ENCODE measurements around the gene ZNF77. TPM values are rescaled to one million over a fixed set of nuclear protein-coding genes. Genes with fewer than 3 reads are reported as not detected.
"Not testable (repeated sequence)": the region's sequence is repeated elsewhere in the genome, so short reads cannot be mapped to it uniquely, and the experiment has no call there.

The ZNF77 gene
- total RNA-seq, 1 experiment from 2014 or later: 5.1 TPM

GRCh38 chr19:2969104-2969504 is 24.3 kb upstream of the ZNF77 start:
- CTCF ChIA-PET: interaction anchor here (0.6 kb wide), 1 partner anchor 11 kb away, joined by 3 read pairs; no protein-coding TSS in a partner anchor
- no peak overlapping the region for H3K27ac ChIP-seq (ENCODE audit: low read length)
- H4K20me1 ChIP-seq (ENCODE audit: low read length): no peaks in the 10 kb centered on the region
- no peaks in the 10 kb centered on the region for H3F3A ChIP-seq (ENCODE audit: low read length, unreplicated experiment)
- no peak overlapping the region for H3K4me3 ChIP-seq (ENCODE audit: low read length)
- H3K36me3 ChIP-seq (ENCODE audit: low read depth, low read length): no peaks in the 10 kb centered on the region
- no peaks in the 10 kb centered on the region for H3K4me1 ChIP-seq (ENCODE audit: insufficient read depth, low read length)
- POLR2A ChIA-PET (ENCODE audit: unreplicated experiment): no interaction called here
- H2AFZ ChIP-seq (ENCODE audit: low read length): no peak overlapping the region
- no peak for TF ChIP-seq CTCF (conservative IDR thresholded peaks at IDR 0.05; ENCODE audit: low read depth, low read length)
- no peak for TF ChIP-seq EZH2 (IDR thresholded peaks at IDR 0.05; ENCODE audit: low read length, unreplicated experiment)
- TF ChIP-seq EZH2phosphoT487 (IDR thresholded peaks at IDR 0.05; ENCODE audit: borderline replicate concordance, low read length): no peak
- H3K9me2 ChIP-seq (replicated peaks; ENCODE audit: low read length): no peaks in the 10 kb centered on the region
- no peak overlapping the region for H3K4me2 ChIP-seq (ENCODE audit: low read length)
- no TSS peak for BruUV-seq (replicated peaks)
- intact Hi-C loops (cut with micrococcal nuclease): no loop called here
- DNase-seq: no peak
- ATAC-seq: no peak
- H3K9ac ChIP-seq (ENCODE audit: low read length): no peak overlapping the region
- no peaks in the 10 kb centered on the region for H3K9me3 ChIP-seq (ENCODE audit: low read length)
- no peaks in the 10 kb centered on the region for H3K27me3 ChIP-seq (ENCODE audit: low read length)
- no peaks in the 10 kb centered on the region for H3K79me2 ChIP-seq (ENCODE audit: low read length)

GRCh38 chr19:2967972-2968371 is 23.2 kb upstream of the ZNF77 start:
- Histone ChIP-seq H3K4me2 (ENCODE audit: low read length) (no peak overlapping the region), H3K27ac (ENCODE audit: low read length) (no peak overlapping the region), H3K9me2 (replicated peaks; ENCODE audit: low read length) (no peaks in the 10 kb centered on the region), H3K79me2 (ENCODE audit: low read length) (no peaks in the 10 kb centered on the region), H3K9ac (ENCODE audit: low read length) (no peak overlapping the region), H3K4me3 (ENCODE audit: low read length) (no peak overlapping the region), H3K4me1 (ENCODE audit: insufficient read depth, low read length) (no peaks in the 10 kb centered on the region), H4K20me1 (ENCODE audit: low read length) (no peaks in the 10 kb centered on the region), H3K36me3 (ENCODE audit: low read depth, low read length) (no peaks in the 10 kb centered on the region), H2AFZ (ENCODE audit: low read length) (no peak overlapping the region), H3F3A (ENCODE audit: low read length, unreplicated experiment) (no peaks in the 10 kb centered on the region), H3K9me3 (ENCODE audit: low read length) (no peaks in the 10 kb centered on the region), H3K27me3 (ENCODE audit: low read length) (no peaks in the 10 kb centered on the region)
- TF ChIP-seq EZH2phosphoT487 (IDR thresholded peaks at IDR 0.05; ENCODE audit: borderline replicate concordance, low read length) (no peak), EZH2 (IDR thresholded peaks at IDR 0.05; ENCODE audit: low read length, unreplicated experiment) (no peak), CTCF (conservative IDR thresholded peaks at IDR 0.05; ENCODE audit: low read depth, low read length) (no peak)
- ATAC-seq: no peak
- POLR2A ChIA-PET (ENCODE audit: unreplicated experiment): no interaction called here
- no TSS peak for BruUV-seq (replicated peaks)
- CTCF ChIA-PET: no interaction called here
- no peak for DNase-seq
- intact Hi-C loops (cut with micrococcal nuclease): no loop called here

- Histone ChIP-seq H3K27me3 (ENCODE audit: low read length) (no peaks in the 10 kb centered on the region), H3K36me3 (ENCODE audit: low read depth, low read length) (no peaks in the 10 kb centered on the region), H3K4me1 (ENCODE audit: insufficient read depth, low read length) (no peaks in the 10 kb centered on the region), H3K9me3 (ENCODE audit: low read length) (no peaks in the 10 kb centered on the region), H3K9ac (ENCODE audit: low read length) (no peak overlapping the region), H3K27ac (ENCODE audit: low read length) (no peak overlapping the region), H3K9me2 (replicated peaks; ENCODE audit: low read length) (no peaks in the 10 kb centered on the region), H3K79me2 (ENCODE audit: low read length) (no peaks in the 10 kb centered on the region), H3K4me2 (ENCODE audit: low read length) (no peak overlapping the region), H3K4me3 (ENCODE audit: low read length) (no peak overlapping the region), H3F3A (ENCODE audit: low read length, unreplicated experiment) (no peaks in the 10 kb centered on the region), H4K20me1 (ENCODE audit: low read length) (no peaks in the 10 kb centered on the region), H2AFZ (ENCODE audit: low read length) (no peak overlapping the region)
- ATAC-seq (no peak), DNase-seq (no peak)
- CTCF ChIA-PET: interaction anchor here (0.6 kb wide), 1 partner anchor 104 kb away, joined by 5 read pairs; no protein-coding TSS in a partner anchor
- no peak for TF ChIP-seq EZH2phosphoT487 (IDR thresholded peaks at IDR 0.05; ENCODE audit: borderline replicate concordance, low read length)
- TF ChIP-seq EZH2 (IDR thresholded peaks at IDR 0.05; ENCODE audit: low read length, unreplicated experiment): no peak
- TF ChIP-seq CTCF (conservative IDR thresholded peaks at IDR 0.05; ENCODE audit: low read depth, low read length): no peak
- POLR2A ChIA-PET (ENCODE audit: unreplicated experiment): no interaction called here
- no TSS peak for BruUV-seq (replicated peaks)
- intact Hi-C loops (cut with micrococcal nuclease): no loop called here
These were observed 20.1 kb upstream of the ZNF77 start for GRCh38 chr19:2964874-2965273.

GRCh38 chr19:2963631-2964030 is 18.9 kb upstream of the ZNF77 start:
- BruUV-seq (replicated peaks); H3K27ac ChIP-seq (ENCODE audit: low read length); DNase-seq; H3K9me3 ChIP-seq (ENCODE audit: low read length); H3K4me1 ChIP-seq (ENCODE audit: insufficient read depth, low read length); H3F3A ChIP-seq (ENCODE audit: low read length, unreplicated experiment); ATAC-seq; H3K4me2 ChIP-seq (ENCODE audit: low read length); H3K27me3 ChIP-seq (ENCODE audit: low read length); H3K36me3 ChIP-seq (ENCODE audit: low read depth, low read length); H3K4me3 ChIP-seq (ENCODE audit: low read length); H4K20me1 ChIP-seq (ENCODE audit: low read length); H3K9me2 ChIP-seq (replicated peaks; ENCODE audit: low read length); POLR2A ChIA-PET (ENCODE audit: unreplicated experiment); H3K79me2 ChIP-seq (ENCODE audit: low read length); intact Hi-C loops (cut with micrococcal nuclease); H3K9ac ChIP-seq (ENCODE audit: low read length); H2AFZ ChIP-seq (ENCODE audit: low read length): not testable (repeated sequence)
- CTCF ChIA-PET: interaction anchor here (0.6 kb wide), 1 partner anchor 13 kb away, joined by 3 read pairs; no protein-coding TSS in a partner anchor
